Ecto neural progenitor cell (in vitro differentiated cells): ENCODE results near the gene ABCF2.

Source experiments
- DNase-seq: peaks from one replicate; pipeline ENCODE4 v3.0.0-alpha.2; 2018; ENCODE audit warnings: low spot score

The ABCF2 gene

DNA sequence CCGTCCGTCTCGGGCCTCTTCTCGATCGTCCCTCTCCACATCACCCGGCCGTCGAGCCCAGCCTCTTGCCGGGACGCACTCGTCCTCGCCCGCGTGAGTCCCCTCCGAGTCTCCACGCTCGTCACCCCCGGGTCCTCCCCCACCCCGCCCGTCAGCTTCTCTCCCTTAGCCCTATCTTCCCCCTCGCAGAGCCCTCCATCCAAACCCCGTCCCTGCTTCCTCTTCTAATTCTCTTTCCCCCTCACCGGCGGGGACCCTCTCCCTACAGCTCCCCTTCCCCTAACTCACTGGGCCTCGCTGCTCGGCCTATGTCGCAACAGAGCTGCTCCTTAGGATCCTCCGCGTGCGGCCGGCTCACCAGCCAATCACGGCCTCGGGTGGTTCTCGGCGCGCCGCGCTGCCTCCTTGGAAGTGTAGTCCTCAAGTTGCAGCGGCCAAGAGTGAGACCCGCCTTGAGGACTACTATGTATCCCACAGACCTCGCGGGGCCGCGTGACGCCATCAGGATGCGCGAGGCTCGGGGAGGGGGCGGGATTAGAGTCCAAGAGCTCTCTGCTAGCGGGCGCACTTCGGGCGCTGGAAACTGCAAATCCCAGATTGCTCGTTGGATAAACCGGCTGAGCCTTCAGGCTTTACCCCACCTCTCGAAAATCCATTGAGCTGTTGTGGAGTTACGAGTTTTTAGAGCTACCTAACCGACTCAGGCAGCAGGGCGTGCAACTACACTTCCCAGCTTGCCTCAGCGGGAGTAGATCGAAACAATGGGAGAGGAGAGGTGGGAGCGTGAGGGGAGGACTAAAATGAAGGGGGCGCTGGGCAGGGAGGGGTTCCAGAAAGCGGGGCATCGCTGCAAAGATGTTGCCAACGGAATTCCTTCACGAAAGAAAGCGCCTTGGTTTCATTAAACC, at the start of gene ABCF2:
ABCF2 (minus strand) TSS at position 331 of the 908 bp plus-strand sequence. CDS start 747 bp downstream, outside the sequence.
- DNase-seq: peak; percentile 100

- peak; percentile 38 for DNase-seq
Observed at GRCh38 chr7:151275813-151276577, 49.0 kb upstream of the ABCF2 start.

DNA sequence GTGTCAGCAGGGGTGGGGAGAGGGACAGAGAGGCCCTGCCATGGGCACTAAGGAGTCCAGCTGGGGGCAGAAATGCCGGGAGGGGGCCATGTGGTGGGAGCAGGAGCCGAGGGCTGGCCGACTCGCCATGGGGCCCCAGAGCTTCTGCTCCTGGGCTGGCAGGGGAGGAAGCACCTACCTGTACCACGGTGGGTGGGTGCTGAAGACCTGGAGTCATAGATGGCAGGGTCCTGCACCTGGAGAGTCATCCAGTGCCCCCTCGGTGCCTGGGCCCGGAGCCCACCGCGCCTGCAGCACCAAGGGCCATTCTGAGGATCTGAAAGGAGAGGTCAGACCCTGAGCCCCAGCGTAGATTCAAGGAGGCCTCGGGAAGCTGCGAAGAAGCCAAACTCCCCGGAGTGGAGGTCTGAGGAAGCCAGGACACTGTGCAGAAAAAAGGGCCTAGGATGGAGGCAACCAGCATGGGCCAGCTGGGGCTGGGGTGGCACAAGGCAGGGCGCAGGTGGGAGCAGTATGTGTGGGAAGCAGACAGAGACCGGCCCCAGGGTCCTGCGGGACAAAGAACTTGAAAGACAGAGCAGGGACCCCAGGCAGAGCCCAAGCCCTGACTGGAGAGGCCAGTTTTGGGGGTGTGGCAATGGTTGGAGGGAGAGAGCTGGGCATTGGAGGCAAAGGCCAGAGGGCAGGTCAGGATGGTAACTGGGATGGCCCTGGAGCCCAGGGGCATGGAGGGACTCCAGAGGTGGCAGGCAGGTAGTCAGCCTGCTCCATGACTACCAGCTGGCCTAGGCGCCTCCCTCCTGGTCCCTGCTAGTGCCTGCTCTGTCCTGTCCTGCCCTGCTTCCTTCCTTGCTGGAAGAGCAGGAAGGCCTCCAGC, 48.2 kb upstream of the ABCF2 start:
- DNase-seq: no peak

GRCh38 chr7:151274396-151274795, 47.4 kb upstream of the ABCF2 start:
- DNase-seq: no peak

GRCh38 chr7:151273651-151274390, 46.8 kb upstream of the ABCF2 start:
- DNase-seq: no peak

DNA sequence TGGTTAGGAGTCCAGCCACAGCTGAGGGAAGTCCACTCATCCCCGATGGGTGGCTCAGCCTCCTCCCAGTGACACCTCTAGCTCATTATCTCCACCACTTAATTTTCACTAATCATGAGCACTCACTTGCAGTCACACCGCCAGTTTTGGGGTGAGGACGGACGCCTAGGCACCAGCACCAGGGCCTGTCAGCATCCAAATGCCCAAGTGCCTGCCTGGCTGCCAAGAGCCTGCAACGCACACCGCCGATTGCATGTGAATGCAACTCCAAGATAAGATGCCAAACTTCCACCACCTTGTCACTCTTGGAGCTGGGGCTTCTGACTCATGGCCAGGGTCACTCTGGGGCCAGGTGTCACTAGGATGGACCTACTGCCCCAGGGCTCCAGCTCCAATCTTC, 45.9 kb upstream of the ABCF2 start:
- DNase-seq: no peak

- DNase-seq: peak; percentile 32
Observed at GRCh38 chr7:151272405-151272804, 45.4 kb upstream of the ABCF2 start.

DNA sequence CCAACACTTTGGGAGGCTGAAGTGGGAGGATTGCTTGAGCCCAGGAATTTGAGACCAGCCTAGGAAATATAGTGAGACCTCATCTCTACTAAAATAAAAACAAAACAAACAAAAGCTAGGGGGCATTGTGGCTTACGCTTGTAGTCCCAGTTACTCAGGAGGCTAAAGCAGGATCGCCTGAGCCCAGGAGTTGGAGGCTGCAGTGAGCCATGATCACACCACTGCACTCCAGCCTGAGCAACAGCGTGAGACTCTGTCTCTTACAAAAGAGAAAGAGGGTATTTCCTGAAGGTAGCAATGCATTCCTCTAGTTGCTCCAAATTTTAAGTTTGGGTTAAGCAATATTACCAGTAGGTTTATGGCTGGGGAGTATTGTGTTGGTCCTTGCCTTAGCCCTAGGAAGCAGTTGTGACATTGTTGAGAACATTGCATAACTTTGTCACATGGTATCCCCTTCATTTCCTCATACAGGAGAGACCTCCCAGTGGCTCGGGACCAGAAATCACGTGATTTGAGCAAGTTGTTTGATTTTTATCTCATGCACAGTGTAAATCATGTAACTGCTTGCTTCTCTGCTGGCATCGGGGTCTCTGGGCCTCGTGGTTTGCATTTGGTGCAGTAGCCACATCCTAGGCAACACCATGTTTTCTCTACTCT, 44.8 kb upstream of the ABCF2 start:
- no peak for DNase-seq

DNA sequence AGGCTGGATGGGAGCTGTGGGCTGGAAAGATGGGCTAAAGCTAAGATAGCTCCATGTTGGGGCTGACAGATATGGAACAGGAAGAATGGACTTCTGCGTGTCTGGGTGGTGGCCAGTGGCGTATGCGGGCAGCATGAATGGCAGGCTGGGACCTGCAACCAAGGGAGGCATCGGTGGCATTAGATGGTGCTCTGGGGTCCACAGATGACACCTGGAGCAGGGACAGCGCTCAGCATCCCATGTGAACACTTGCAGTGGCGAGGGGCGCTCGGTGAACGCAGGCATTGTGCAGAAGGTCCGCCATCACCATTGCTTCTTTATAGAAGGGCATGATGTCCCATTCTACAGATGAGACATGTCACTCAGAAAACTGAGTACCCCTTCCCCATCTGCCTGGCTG, 42.5 kb upstream of the ABCF2 start:
- no peak for DNase-seq

- DNase-seq: no peak
Observed at GRCh38 chr7:151265351-151265931, 38.4 kb upstream of the ABCF2 start.

DNA sequence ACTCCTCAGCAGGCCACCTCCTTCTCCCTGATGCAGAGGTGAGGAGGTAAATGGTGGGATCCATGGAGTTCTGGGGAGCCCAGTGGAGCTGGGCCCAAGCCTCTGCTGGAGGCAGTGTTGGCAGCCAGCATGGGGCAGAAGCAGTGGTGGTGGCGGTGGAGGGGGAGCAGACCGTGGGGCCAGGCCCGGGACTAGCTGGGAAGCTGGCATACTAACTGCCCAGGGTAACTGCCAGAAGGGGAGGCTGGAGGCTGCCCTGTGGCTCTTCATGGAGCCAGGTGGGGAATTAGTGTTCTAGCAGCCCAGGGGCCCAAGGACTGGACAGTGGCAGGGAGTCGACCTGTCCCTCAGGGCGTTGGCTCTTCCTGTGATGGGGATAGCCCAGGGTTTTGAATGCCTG, 37.6 kb upstream of the ABCF2 start:
- no peak for DNase-seq

DNA sequence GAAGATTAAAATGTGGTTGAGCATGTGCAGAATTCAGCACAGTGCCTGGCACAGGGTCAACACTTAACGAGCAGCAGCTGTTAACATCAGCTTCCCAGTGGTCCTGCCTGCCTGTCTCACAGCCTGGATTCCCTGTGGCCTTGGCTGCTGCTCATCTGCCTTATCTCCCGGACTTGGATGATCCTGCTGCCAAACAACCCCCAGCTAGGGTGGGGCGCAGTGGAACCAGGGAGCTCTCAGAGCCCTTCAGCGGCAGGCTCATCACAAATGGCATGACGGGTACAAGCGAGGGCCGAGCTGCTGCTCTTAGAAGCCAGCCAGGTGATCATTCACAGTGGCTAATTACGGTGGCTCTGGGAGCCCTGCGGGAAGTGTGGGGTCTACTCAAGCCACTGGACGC, 34.5 kb upstream of the ABCF2 start:
- no peak for DNase-seq

DNA sequence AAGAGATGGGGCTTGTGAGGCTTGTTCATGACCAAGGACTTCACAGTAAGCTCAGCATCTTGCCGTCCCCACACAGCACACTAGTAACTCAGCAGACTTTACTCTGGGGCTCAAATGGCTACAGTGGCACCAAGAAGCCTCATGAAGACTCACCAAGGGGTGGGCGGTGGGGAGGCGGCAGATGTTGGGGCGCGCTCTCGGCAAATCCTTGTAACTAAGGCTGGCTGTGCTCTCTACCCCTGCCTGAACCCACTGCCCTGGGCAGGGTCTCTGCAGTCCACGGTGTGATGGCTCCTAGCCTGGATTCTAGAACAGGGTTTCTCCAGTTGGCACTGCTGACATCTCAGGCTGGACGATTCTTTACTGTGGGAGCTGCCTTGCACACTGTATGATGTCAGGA, 33.9 kb upstream of the ABCF2 start:
- no peak for DNase-seq

DNA sequence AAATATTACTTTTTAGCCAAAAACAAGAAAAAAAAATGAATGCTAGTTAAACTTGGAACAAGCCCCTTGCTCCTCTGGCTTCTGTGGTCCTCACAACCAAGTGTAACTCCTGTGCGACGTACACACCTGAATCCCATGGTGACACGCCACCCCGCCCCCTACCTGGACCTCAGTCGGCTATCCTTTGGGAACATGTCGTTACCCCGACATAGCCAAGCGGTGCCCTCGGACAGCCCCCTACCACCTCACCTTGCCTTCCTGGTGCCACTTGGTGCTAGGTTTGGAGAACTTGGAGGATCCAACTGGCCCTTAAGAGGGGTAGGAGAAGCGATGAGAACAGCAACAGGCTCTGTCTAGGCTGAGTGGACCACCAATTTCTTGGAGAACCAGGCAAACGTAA, 33.5 kb upstream of the ABCF2 start:
- no peak for DNase-seq

- no peak for DNase-seq
Observed at GRCh38 chr7:151257990-151258389, 31.0 kb upstream of the ABCF2 start.

- DNase-seq: no peak
Observed at GRCh38 chr7:151256410-151257045, 29.5 kb upstream of the ABCF2 start.

DNA sequence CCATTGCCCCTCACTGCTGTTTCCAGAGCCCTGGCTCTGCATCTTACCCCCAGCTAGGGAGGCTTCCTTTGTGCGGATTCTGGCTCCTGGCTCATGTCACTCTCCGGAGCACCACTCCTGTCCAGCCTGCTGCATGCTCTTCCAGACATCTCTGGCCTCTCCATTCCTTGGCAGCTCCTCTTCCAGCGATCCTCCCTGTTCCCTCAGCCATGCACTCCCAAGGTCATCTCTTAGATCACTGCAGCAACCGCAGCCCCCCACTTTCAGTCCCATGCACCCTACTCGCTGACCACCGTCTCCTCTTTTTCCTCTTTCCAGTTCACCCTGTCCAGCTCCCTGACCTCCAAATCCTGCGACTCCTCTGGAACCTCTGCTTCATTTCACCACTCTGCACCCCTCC, 28.4 kb upstream of the ABCF2 start:
- no peak for DNase-seq

- DNase-seq: no peak
Observed at GRCh38 chr7:151254851-151255250, 27.8 kb upstream of the ABCF2 start.

GRCh38 chr7:151254316-151254715, 27.3 kb upstream of the ABCF2 start:
- DNase-seq: no peak
